ENCODE measurements around the gene PBX2.

GRCh38 chr6:32173051-32173727 lies 16.8 kb downstream of the PBX2 start:
- no peak for TF ChIP-seq CTCF (conservative IDR thresholded peaks at IDR 0.05 in 1 of 2, IDR thresholded peaks at IDR 0.05 in 1 of 2; ENCODE audit: low read depth in 1 of 2, low read length in 2 of 2)
- no peak for TF ChIP-seq EZH2 (IDR thresholded peaks at IDR 0.05; ENCODE audit: low read length, missing control alignments)

Measured in fibroblast of lung (primary cell).